ENCODE data around the gene SLC1A1.

The SLC1A1 gene

GRCh38 chr9:4594994-4595393 lies 104.7 kb downstream of the SLC1A1 start:
- no peak overlapping the region for H2BK5ac ChIP-seq (ENCODE audit: low read depth, low read length, poor library complexity, severe bottlenecking)
- no peak overlapping the region for H4K91ac ChIP-seq (ENCODE audit: low read length)
- no peak for DNase-seq
- H2BK12ac ChIP-seq (ENCODE audit: low read length in 2 of 2) = no peak overlapping the region
- no peak overlapping the region for H3K18ac ChIP-seq (ENCODE audit: low read depth in 1 of 2, low read length in 2 of 2)
- H3K4ac ChIP-seq (ENCODE audit: low read depth in 1 of 2, low read length in 2 of 2) = no peak overlapping the region
- H2AK5ac ChIP-seq (ENCODE audit: low read length, severe bottlenecking) = no peak overlapping the region
- no peak overlapping the region for H3K27ac ChIP-seq (ENCODE audit: low read length, poor library complexity, severe bottlenecking)
- no peak overlapping the region for H2AFZ ChIP-seq (ENCODE audit: low read depth, low read length)
- no peak overlapping the region for H3K14ac ChIP-seq (ENCODE audit: low read length in 2 of 2)
- no peak overlapping the region for H2BK15ac ChIP-seq (ENCODE audit: low read depth, poor library complexity, severe bottlenecking)
- no peak overlapping the region for H3K4me3 ChIP-seq (ENCODE audit: insufficient read depth in 1 of 2, low read depth in 1 of 2, low read length in 2 of 2)
- WGBS = 87% methylated on average over 2 of the region's 2 CpGs
- no peak overlapping the region for H2BK120ac ChIP-seq (ENCODE audit: low read depth, low read length)
- no peaks in the 10 kb centered on the region for H3K79me1 ChIP-seq (replicated peaks; ENCODE audit: low read length, poor library complexity, severe bottlenecking)
- H3K4me2 ChIP-seq (ENCODE audit: low read length, poor library complexity, severe bottlenecking) = no peak overlapping the region
- no peak overlapping the region for H4K8ac ChIP-seq (ENCODE audit: low read length)
- no peak overlapping the region for H3K23ac ChIP-seq (ENCODE audit: low read length in 2 of 2)
- H3K27me3 ChIP-seq (ENCODE audit: control insufficient read depth in 1 of 2, insufficient read depth in 1 of 2, low read length in 2 of 2) = no peaks in the 10 kb centered on the region
- peaks cover 10% of the 10 kb centered on the region for H3K4me1 ChIP-seq (ENCODE audit: control insufficient read depth, insufficient read depth, low read depth, low read length)
- H3K9me3 ChIP-seq (ENCODE audit: control insufficient read depth, low read length) = no peaks in the 10 kb centered on the region
- no peaks in the 10 kb centered on the region for H3K36me3 ChIP-seq (ENCODE audit: control insufficient read depth in 1 of 2, insufficient read depth in 2 of 2, low read depth in 1 of 2, low read length in 2 of 2)
- H3K9ac ChIP-seq (ENCODE audit: low read length) = no peak overlapping the region

- Histone ChIP-seq H3K9ac (ENCODE audit: low read length) (no peak overlapping the region), H3K27ac (ENCODE audit: low read length, poor library complexity, severe bottlenecking) (no peak overlapping the region), H3K36me3 (ENCODE audit: control insufficient read depth in 1 of 2, insufficient read depth in 2 of 2, low read depth in 1 of 2, low read length in 2 of 2) (no peaks in the 10 kb centered on the region), H3K4me2 (ENCODE audit: low read length, poor library complexity, severe bottlenecking) (no peak overlapping the region), H2AK5ac (ENCODE audit: low read length, severe bottlenecking) (no peak overlapping the region), H3K4me1 (ENCODE audit: control insufficient read depth, insufficient read depth, low read depth, low read length) (peaks cover 3% of the 10 kb centered on the region), H4K8ac (ENCODE audit: low read length) (no peak overlapping the region), H4K91ac (ENCODE audit: low read length) (no peak overlapping the region), H2AFZ (ENCODE audit: low read depth, low read length) (no peak overlapping the region), H2BK15ac (ENCODE audit: low read depth, poor library complexity, severe bottlenecking) (no peak overlapping the region), H3K18ac (ENCODE audit: low read depth in 1 of 2, low read length in 2 of 2) (no peak overlapping the region), H2BK5ac (ENCODE audit: low read depth, low read length, poor library complexity, severe bottlenecking) (no peak overlapping the region), H3K27me3 (ENCODE audit: control insufficient read depth in 1 of 2, insufficient read depth in 1 of 2, low read length in 2 of 2) (no peaks in the 10 kb centered on the region), H3K9me3 (ENCODE audit: control insufficient read depth, low read length) (no peaks in the 10 kb centered on the region), H3K4me3 (ENCODE audit: insufficient read depth in 1 of 2, low read depth in 1 of 2, low read length in 2 of 2) (no peak overlapping the region), H3K23ac (ENCODE audit: low read length in 2 of 2) (no peak overlapping the region), H3K14ac (ENCODE audit: low read length in 2 of 2) (no peak overlapping the region), H2BK120ac (ENCODE audit: low read depth, low read length) (no peak overlapping the region), H2BK12ac (ENCODE audit: low read length in 2 of 2) (no peak overlapping the region), H3K79me1 (replicated peaks; ENCODE audit: low read length, poor library complexity, severe bottlenecking) (no peaks in the 10 kb centered on the region), H3K4ac (ENCODE audit: low read depth in 1 of 2, low read length in 2 of 2) (no peak overlapping the region)
- 79% methylated on average over 8 of the region's 11 CpGs for WGBS
- no peak for DNase-seq
These were observed 106.1 kb downstream of the SLC1A1 start for GRCh38 chr9:4596165-4596922.

GRCh38 chr9:4600368-4600767 lies 110.1 kb downstream of the SLC1A1 start:
- H3K18ac ChIP-seq (ENCODE audit: low read depth in 1 of 2, low read length in 2 of 2) = no peak overlapping the region
- no peaks in the 10 kb centered on the region for H3K4me1 ChIP-seq (ENCODE audit: control insufficient read depth, insufficient read depth, low read depth, low read length)
- H3K36me3 ChIP-seq (ENCODE audit: control insufficient read depth in 1 of 2, insufficient read depth in 2 of 2, low read depth in 1 of 2, low read length in 2 of 2) = no peaks in the 10 kb centered on the region
- 100% methylated on average over 1 of the region's 1 CpG for WGBS
- DNase-seq = no peak
- no peak overlapping the region for H2BK15ac ChIP-seq (ENCODE audit: low read depth, poor library complexity, severe bottlenecking)
- H4K8ac ChIP-seq (ENCODE audit: low read length) = no peak overlapping the region
- no peak overlapping the region for H3K9ac ChIP-seq (ENCODE audit: low read length)
- H2BK120ac ChIP-seq (ENCODE audit: low read depth, low read length) = no peak overlapping the region
- H2BK12ac ChIP-seq (ENCODE audit: low read length in 2 of 2) = no peak overlapping the region
- no peak overlapping the region for H3K27ac ChIP-seq (ENCODE audit: low read length, poor library complexity, severe bottlenecking)
- H3K23ac ChIP-seq (ENCODE audit: low read length in 2 of 2) = no peak overlapping the region
- no peak overlapping the region for H2BK5ac ChIP-seq (ENCODE audit: low read depth, low read length, poor library complexity, severe bottlenecking)
- H2AFZ ChIP-seq (ENCODE audit: low read depth, low read length) = no peak overlapping the region
- H2AK5ac ChIP-seq (ENCODE audit: low read length, severe bottlenecking) = no peak overlapping the region
- H3K4me3 ChIP-seq (ENCODE audit: insufficient read depth in 1 of 2, low read depth in 1 of 2, low read length in 2 of 2) = no peak overlapping the region
- no peak overlapping the region for H3K4me2 ChIP-seq (ENCODE audit: low read length, poor library complexity, severe bottlenecking)
- no peaks in the 10 kb centered on the region for H3K79me1 ChIP-seq (replicated peaks; ENCODE audit: low read length, poor library complexity, severe bottlenecking)
- no peaks in the 10 kb centered on the region for H3K9me3 ChIP-seq (ENCODE audit: control insufficient read depth, low read length)
- H4K91ac ChIP-seq (ENCODE audit: low read length) = no peak overlapping the region
- H3K14ac ChIP-seq (ENCODE audit: low read length in 2 of 2) = no peak overlapping the region
- H3K4ac ChIP-seq (ENCODE audit: low read depth in 1 of 2, low read length in 2 of 2) = no peak overlapping the region
- H3K27me3 ChIP-seq (ENCODE audit: control insufficient read depth in 1 of 2, insufficient read depth in 1 of 2, low read length in 2 of 2) = no peaks in the 10 kb centered on the region

- 83% methylated on average over 4 of the region's 5 CpGs for WGBS
- H3K4ac ChIP-seq (ENCODE audit: low read depth in 1 of 2, low read length in 2 of 2) = no peak overlapping the region
- H2BK5ac ChIP-seq (ENCODE audit: low read depth, low read length, poor library complexity, severe bottlenecking) = no peak overlapping the region
- H3K18ac ChIP-seq (ENCODE audit: low read depth in 1 of 2, low read length in 2 of 2) = no peak overlapping the region
- no peak overlapping the region for H3K14ac ChIP-seq (ENCODE audit: low read length in 2 of 2)
- no peaks in the 10 kb centered on the region for H3K27me3 ChIP-seq (ENCODE audit: control insufficient read depth in 1 of 2, insufficient read depth in 1 of 2, low read length in 2 of 2)
- H3K4me3 ChIP-seq (ENCODE audit: insufficient read depth in 1 of 2, low read depth in 1 of 2, low read length in 2 of 2) = no peak overlapping the region
- H3K36me3 ChIP-seq (ENCODE audit: control insufficient read depth in 1 of 2, insufficient read depth in 2 of 2, low read depth in 1 of 2, low read length in 2 of 2) = no peaks in the 10 kb centered on the region
- H3K23ac ChIP-seq (ENCODE audit: low read length in 2 of 2) = no peak overlapping the region
- no peak overlapping the region for H3K9ac ChIP-seq (ENCODE audit: low read length)
- H2BK12ac ChIP-seq (ENCODE audit: low read length in 2 of 2) = no peak overlapping the region
- DNase-seq = no peak
- no peak overlapping the region for H3K27ac ChIP-seq (ENCODE audit: low read length, poor library complexity, severe bottlenecking)
- no peaks in the 10 kb centered on the region for H3K4me1 ChIP-seq (ENCODE audit: control insufficient read depth, insufficient read depth, low read depth, low read length)
- H3K4me2 ChIP-seq (ENCODE audit: low read length, poor library complexity, severe bottlenecking) = no peak overlapping the region
- H2AFZ ChIP-seq (ENCODE audit: low read depth, low read length) = no peak overlapping the region
- no peak overlapping the region for H2BK120ac ChIP-seq (ENCODE audit: low read depth, low read length)
- H3K79me1 ChIP-seq (replicated peaks; ENCODE audit: low read length, poor library complexity, severe bottlenecking) = no peaks in the 10 kb centered on the region
- no peak overlapping the region for H4K91ac ChIP-seq (ENCODE audit: low read length)
- no peak overlapping the region for H2BK15ac ChIP-seq (ENCODE audit: low read depth, poor library complexity, severe bottlenecking)
- no peak overlapping the region for H2AK5ac ChIP-seq (ENCODE audit: low read length, severe bottlenecking)
- H4K8ac ChIP-seq (ENCODE audit: low read length) = no peak overlapping the region
- no peaks in the 10 kb centered on the region for H3K9me3 ChIP-seq (ENCODE audit: control insufficient read depth, low read length)
These were observed 113.6 kb downstream of the SLC1A1 start for GRCh38 chr9:4603830-4604229.

All from mesenchymal stem cell (in vitro differentiated cells and primary cell).